ENCODE results near the gene TCHH. TPM values are rescaled to one million over a fixed set of nuclear protein-coding genes. Genes with fewer than 3 reads are reported as not detected.
"Not testable (repeated sequence)": the region's sequence is repeated elsewhere in the genome, so short reads cannot be mapped to it uniquely, and the experiment has no call there.

The TCHH gene
- total and polyA plus RNA-seq, 4 donors = 0.13 to 0.27 (median 0.16) TPM; not detected in 1

DNA sequence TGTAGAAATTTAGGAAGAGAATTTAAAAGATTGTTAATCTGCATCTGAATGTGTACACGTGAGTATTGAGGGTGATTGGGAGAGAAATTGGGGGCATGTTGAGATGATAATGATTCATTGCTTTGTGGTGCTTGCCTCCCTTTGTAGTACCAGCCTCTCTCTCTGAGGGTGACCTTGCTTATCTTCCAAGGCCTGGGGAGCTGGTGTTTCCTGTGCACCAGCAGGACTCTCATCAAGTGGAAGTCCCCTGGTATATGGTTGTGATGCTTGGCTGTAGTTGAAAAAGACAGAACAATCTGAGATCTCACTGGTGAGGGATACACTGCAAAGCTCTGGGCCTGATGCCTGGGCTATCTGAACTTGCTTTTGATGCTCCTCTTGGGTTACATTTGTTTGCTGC lies 30.4 kb downstream of the TCHH start:
- WGBS, 2 donors = 25 to 27% methylated on average over 1 of the region's 1 CpG
- Histone ChIP-seq H3K27me3 (ENCODE audit: control insufficient read depth in 1 of 2, insufficient read depth in 2 of 2, low read length in 1 of 2) (no peaks in the 10 kb centered on the region), H3K4me1 (ENCODE audit: control insufficient read depth in 1 of 2, insufficient read depth in 2 of 2, low read length in 2 of 2) (no peaks in the 10 kb centered on the region), H3K27ac (ENCODE audit: low read depth in 1 of 2, low read length in 2 of 2) (no peak overlapping the region), H3K9me3 (ENCODE audit: control insufficient read depth, low read length) (no peaks in the 10 kb centered on the region), H3K36me3 (ENCODE audit: control insufficient read depth in 1 of 2, insufficient read depth in 2 of 2, low read length in 1 of 2) (no peaks in the 10 kb centered on the region), H3K4me3 (ENCODE audit: low read length in 2 of 2) (no peak overlapping the region)
- no peak for ATAC-seq (ENCODE audit: low FRiP score)
- intact Hi-C loops (cut with DNase I) = no loop called here
- no peak for DNase-seq

DNA sequence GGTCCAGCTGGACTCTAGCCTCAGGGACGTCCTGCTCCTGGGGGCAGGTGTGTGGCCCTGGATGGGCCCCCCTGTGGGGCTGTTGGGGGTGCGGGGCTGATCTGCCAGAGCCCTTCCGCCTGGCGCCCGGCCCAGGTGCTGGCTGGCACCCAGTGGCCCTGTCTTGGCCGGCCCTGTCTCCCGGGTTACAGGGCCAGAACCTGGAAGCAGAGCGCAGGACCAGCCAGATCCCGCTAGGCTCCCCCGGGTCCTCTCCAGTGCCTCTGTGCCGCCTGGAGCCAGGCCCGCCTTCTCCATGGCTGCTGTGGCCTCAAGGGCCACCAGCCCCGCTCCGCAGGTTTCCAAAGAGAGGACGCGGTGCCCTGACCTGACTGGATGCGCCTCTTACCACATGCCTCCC lies 34.2 kb downstream of the TCHH start:
- ATAC-seq (ENCODE audit: low FRiP score); DNase-seq; H3K36me3 ChIP-seq (ENCODE audit: control insufficient read depth in 1 of 2, insufficient read depth in 2 of 2, low read length in 1 of 2); H3K27ac ChIP-seq (ENCODE audit: low read depth in 1 of 2, low read length in 2 of 2); H3K4me1 ChIP-seq (ENCODE audit: control insufficient read depth in 1 of 2, insufficient read depth in 2 of 2, low read length in 2 of 2); intact Hi-C loops (cut with DNase I); H3K9me3 ChIP-seq (ENCODE audit: control insufficient read depth, low read length); H3K4me3 ChIP-seq (ENCODE audit: low read length in 2 of 2); H3K27me3 ChIP-seq (ENCODE audit: control insufficient read depth in 1 of 2, insufficient read depth in 2 of 2, low read length in 1 of 2): not testable (repeated sequence)
- WGBS, 2 donors = 90% methylated on average over 14 to 17 of the region's 17 CpGs

DNA sequence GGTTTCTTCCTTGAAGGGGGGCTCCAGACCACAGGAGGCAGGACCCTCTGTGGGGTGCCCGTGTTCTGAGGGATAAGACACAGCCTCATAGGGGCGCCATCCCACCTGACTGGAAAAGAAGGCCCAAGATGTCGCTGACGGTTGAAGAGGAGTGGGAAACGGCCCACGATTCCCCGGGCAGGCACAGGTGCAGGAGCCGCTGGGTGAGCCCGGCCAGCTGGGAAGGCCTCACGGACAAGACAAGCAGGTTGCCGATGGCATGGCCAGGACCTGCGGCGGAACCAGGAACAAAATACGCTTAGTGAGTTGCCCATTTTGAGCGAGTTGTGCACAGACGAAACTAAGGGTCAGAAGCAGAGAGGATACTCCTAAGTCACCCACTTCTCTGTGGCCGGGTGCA lies 34.8 kb downstream of the TCHH start:
- ATAC-seq (ENCODE audit: low FRiP score); H3K27ac ChIP-seq (ENCODE audit: low read depth in 1 of 2, low read length in 2 of 2); H3K36me3 ChIP-seq (ENCODE audit: control insufficient read depth in 1 of 2, insufficient read depth in 2 of 2, low read length in 1 of 2); H3K4me1 ChIP-seq (ENCODE audit: control insufficient read depth in 1 of 2, insufficient read depth in 2 of 2, low read length in 2 of 2); DNase-seq; H3K9me3 ChIP-seq (ENCODE audit: control insufficient read depth, low read length); intact Hi-C loops (cut with DNase I); H3K27me3 ChIP-seq (ENCODE audit: control insufficient read depth in 1 of 2, insufficient read depth in 2 of 2, low read length in 1 of 2); H3K4me3 ChIP-seq (ENCODE audit: low read length in 2 of 2): not testable (repeated sequence)
- WGBS, 2 donors = 85 to 89% methylated on average over 17 of the region's 17 CpGs

DNA sequence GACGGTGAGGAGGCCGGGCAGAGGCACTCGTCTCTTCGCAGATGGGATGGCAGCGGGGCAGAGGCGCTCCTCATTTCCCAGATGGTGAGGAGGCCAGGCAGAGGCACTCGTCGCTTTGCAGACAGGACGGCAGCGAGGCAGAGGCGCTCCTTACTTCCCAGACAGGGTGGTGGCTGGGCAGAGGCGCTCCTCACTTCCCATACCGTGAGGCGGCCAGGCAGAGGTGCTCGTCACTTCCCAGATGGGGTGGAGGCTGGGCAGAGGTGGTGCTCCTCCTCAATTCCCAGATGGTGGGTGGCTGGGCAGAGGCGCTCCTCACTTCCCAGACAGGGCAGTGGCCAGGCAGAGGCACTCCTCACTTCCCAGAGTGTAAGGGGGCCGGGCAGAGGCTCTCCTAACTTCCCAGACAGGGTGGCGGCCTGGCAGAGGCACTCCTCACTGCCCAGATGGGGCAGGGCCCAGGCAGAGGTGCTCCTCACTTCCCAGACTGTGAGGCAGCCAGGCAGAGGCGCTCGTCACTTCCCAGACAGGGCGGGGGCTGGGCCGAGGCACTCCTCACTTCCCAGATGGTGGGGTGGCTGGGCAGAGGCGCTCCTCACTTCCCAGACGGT lies 36.3 kb downstream of the TCHH start:
- Histone ChIP-seq H3K4me1 (ENCODE audit: control insufficient read depth in 1 of 2, insufficient read depth in 2 of 2, low read length in 2 of 2) (no peaks in the 10 kb centered on the region), H3K9me3 (ENCODE audit: control insufficient read depth, low read length) (no peaks in the 10 kb centered on the region), H3K36me3 (ENCODE audit: control insufficient read depth in 1 of 2, insufficient read depth in 2 of 2, low read length in 1 of 2) (no peaks in the 10 kb centered on the region), H3K27me3 (ENCODE audit: control insufficient read depth in 1 of 2, insufficient read depth in 2 of 2, low read length in 1 of 2) (no peaks in the 10 kb centered on the region), H3K27ac (ENCODE audit: low read depth in 1 of 2, low read length in 2 of 2) (no peak overlapping the region), H3K4me3 (ENCODE audit: low read length in 2 of 2) (no peak overlapping the region)
- WGBS, 2 donors = 88 to 89% methylated on average over 21 to 24 of the region's 24 CpGs
- ATAC-seq (ENCODE audit: low FRiP score) = no peak
- intact Hi-C loops (cut with DNase I) = no loop called here
- DNase-seq = no peak

DNA sequence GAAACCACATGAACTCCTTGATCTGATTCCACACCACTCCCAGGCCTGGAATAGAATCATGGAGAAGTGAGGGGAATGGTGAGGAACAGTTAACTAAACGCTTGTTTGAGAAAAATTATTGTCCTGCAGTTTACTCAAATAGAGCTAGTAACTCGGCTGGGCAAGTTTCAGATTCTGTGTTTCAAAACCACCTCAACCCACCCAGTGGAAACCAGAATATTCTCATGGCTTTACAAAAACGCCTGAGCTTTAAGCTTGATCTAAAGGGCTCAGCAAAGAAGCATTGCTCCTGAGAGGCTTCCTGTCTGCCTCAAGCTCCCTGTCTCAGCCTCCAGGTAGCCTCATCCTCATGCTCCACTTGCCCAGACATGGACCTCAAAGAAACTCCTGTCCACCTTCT lies 42.9 kb downstream of the TCHH start:
- Histone ChIP-seq H3K4me1 (ENCODE audit: control insufficient read depth in 1 of 2, insufficient read depth in 2 of 2, low read length in 2 of 2) (no peaks in the 10 kb centered on the region), H3K27ac (ENCODE audit: low read depth in 1 of 2, low read length in 2 of 2) (no peak overlapping the region), H3K9me3 (ENCODE audit: control insufficient read depth, low read length) (peaks cover 2% of the 10 kb centered on the region), H3K27me3 (ENCODE audit: control insufficient read depth in 1 of 2, insufficient read depth in 2 of 2, low read length in 1 of 2) (peaks cover 0 to 2% of the 10 kb centered on the region in 2 donors), H3K4me3 (ENCODE audit: low read length in 2 of 2) (no peak overlapping the region), H3K36me3 (ENCODE audit: control insufficient read depth in 1 of 2, insufficient read depth in 2 of 2, low read length in 1 of 2) (no peaks in the 10 kb centered on the region)
- intact Hi-C loops (cut with DNase I) = no loop called here
- 71 to 75% methylated on average over 3 of the region's 3 CpGs for WGBS, 2 donors
- ATAC-seq (ENCODE audit: low FRiP score) (no peak), DNase-seq (no peak)

DNA sequence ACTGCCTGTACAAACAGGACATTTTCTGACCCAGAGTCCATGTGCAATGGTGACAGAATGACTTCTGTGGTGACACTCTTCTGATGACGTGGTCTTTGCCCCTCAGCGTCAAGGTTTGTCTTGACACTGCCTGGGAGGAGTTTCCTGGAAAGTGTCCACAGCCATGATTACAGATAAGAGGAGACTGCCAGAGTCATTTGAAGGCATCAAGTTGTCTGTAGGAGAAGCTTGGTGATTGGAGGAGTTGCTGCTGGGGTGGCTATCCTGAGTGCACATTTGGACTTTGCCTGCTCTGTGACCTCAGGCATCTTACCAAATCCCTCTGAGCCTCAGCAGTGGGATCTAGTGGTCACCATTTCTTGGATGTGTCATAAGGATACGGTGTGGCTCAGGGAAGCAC lies 44.1 kb downstream of the TCHH start:
- Histone ChIP-seq H3K27ac (ENCODE audit: low read depth in 1 of 2, low read length in 2 of 2) (no peak overlapping the region), H3K36me3 (ENCODE audit: control insufficient read depth in 1 of 2, insufficient read depth in 2 of 2, low read length in 1 of 2) (no peaks in the 10 kb centered on the region), H3K4me3 (ENCODE audit: low read length in 2 of 2) (no peak overlapping the region), H3K27me3 (ENCODE audit: control insufficient read depth in 1 of 2, insufficient read depth in 2 of 2, low read length in 1 of 2) (peaks cover 0 to 2% of the 10 kb centered on the region in 2 donors), H3K9me3 (ENCODE audit: control insufficient read depth, low read length) (peaks cover 2% of the 10 kb centered on the region), H3K4me1 (ENCODE audit: control insufficient read depth in 1 of 2, insufficient read depth in 2 of 2, low read length in 2 of 2) (no peaks in the 10 kb centered on the region)
- ATAC-seq (ENCODE audit: low FRiP score) (no peak), DNase-seq (no peak)
- intact Hi-C loops (cut with DNase I) = no loop called here
- WGBS, 2 donors = 70 to 78% methylated on average over 3 of the region's 3 CpGs

DNA sequence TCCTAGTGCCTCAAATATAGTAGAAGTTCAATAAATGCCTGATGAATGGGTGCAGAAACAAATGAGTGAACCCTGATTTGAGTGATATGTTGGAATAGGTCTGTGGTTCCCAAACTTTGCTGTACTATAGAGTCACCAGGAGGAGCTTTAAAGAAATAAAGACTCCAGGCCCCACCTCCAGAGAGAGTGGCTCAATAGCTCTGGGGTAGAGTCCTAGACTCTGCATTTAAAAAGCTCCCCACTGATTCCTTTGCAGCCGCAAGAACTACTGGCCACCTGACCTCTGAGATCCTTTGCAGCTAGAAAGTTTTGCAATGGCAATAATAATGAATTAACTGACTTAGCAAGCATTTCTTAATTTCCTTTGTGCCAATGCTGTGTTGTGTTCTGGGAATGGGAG lies 47.3 kb downstream of the TCHH start:
- H3K27me3 ChIP-seq (ENCODE audit: control insufficient read depth in 1 of 2, insufficient read depth in 2 of 2, low read length in 1 of 2) = peaks cover 0 to 2% of the 10 kb centered on the region in 2 donors
- ATAC-seq (ENCODE audit: low FRiP score) (no peak), DNase-seq (no peak)
- no peaks in the 10 kb centered on the region for H3K36me3 ChIP-seq (ENCODE audit: control insufficient read depth in 1 of 2, insufficient read depth in 2 of 2, low read length in 1 of 2)
- WGBS, 2 donors = 48 to 52% methylated on average over 1 of the region's 1 CpG
- intact Hi-C loops (cut with DNase I) = no loop called here
- H3K27ac ChIP-seq (ENCODE audit: low read depth in 1 of 2, low read length in 2 of 2) = no peak overlapping the region
- H3K4me1 ChIP-seq (ENCODE audit: control insufficient read depth in 1 of 2, insufficient read depth in 2 of 2, low read length in 2 of 2) = no peaks in the 10 kb centered on the region
- no peak overlapping the region for H3K4me3 ChIP-seq (ENCODE audit: low read length in 2 of 2)
- H3K9me3 ChIP-seq (ENCODE audit: control insufficient read depth, low read length) = peaks cover 2% of the 10 kb centered on the region

DNA sequence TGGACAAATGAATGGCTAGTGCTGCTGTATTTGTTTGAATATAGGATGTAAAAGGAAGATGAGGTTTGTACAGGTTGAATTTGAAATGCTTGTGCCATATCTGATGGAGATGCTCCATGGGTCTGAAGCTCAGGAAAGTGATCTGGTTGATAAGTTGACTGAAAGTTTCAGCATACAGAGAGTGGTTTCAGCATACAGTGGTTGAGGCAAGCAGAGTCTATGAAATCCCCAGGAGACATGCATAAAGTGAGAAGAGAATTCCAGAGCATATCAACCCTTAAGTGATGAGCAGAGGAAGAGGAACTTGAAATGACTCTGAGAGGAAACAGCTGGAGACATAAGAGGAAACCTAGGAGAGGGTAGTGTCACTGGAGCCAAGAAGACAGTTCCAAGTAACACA lies 48.1 kb downstream of the TCHH start:
- H3K4me1 ChIP-seq (ENCODE audit: control insufficient read depth in 1 of 2, insufficient read depth in 2 of 2, low read length in 2 of 2) = no peaks in the 10 kb centered on the region
- intact Hi-C loops (cut with DNase I) = no loop called here
- H3K36me3 ChIP-seq (ENCODE audit: control insufficient read depth in 1 of 2, insufficient read depth in 2 of 2, low read length in 1 of 2) = no peaks in the 10 kb centered on the region
- peaks cover 2% of the 10 kb centered on the region for H3K9me3 ChIP-seq (ENCODE audit: control insufficient read depth, low read length)
- no peak overlapping the region for H3K4me3 ChIP-seq (ENCODE audit: low read length in 2 of 2)
- ATAC-seq (ENCODE audit: low FRiP score) (no peak), DNase-seq (no peak)
- H3K27ac ChIP-seq (ENCODE audit: low read depth in 1 of 2, low read length in 2 of 2) = no peak overlapping the region
- H3K27me3 ChIP-seq (ENCODE audit: control insufficient read depth in 1 of 2, insufficient read depth in 2 of 2, low read length in 1 of 2) = peaks cover 0 to 3% of the 10 kb centered on the region in 2 donors

DNA sequence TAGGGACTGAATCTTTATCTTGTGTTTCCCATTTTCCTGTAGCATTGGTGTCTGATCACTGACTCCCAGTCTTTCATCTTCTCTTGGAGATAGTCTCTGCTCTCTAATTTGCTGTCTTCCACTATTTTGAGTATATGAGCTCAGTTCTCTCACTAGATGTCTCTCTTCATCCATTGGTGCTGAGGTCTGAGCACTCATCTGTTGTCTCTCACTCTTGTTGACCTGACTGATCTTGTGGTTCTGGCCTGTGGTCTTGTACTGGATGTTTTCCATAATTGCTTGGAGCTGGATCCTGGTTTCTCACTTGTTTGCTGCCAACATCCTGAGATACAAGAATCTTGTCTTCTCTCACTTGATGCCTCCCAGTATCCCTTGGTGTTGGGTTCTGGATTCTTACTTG lies 53.3 kb downstream of the TCHH start:
- no peak for DNase-seq
- Histone ChIP-seq H3K4me1 (ENCODE audit: control insufficient read depth in 1 of 2, insufficient read depth in 2 of 2, low read length in 2 of 2) (no peaks in the 10 kb centered on the region), H3K9me3 (ENCODE audit: control insufficient read depth, low read length) (no peaks in the 10 kb centered on the region), H3K36me3 (ENCODE audit: control insufficient read depth in 1 of 2, insufficient read depth in 2 of 2, low read length in 1 of 2) (no peaks in the 10 kb centered on the region), H3K27me3 (ENCODE audit: control insufficient read depth in 1 of 2, insufficient read depth in 2 of 2, low read length in 1 of 2) (peaks cover 0 to 2% of the 10 kb centered on the region in 2 donors), H3K27ac (ENCODE audit: low read depth in 1 of 2, low read length in 2 of 2) (no peak overlapping the region), H3K4me3 (ENCODE audit: low read length in 2 of 2) (no peak overlapping the region)
- intact Hi-C loops (cut with DNase I) = no loop called here
- no peak for ATAC-seq (ENCODE audit: low FRiP score)
